ENCODE data around the gene GH1. TPM values are rescaled to one million over a fixed set of nuclear protein-coding genes. Genes with fewer than 3 reads are reported as not detected.

Gene GH1
- total and polyA plus RNA-seq, 2 of the 13 experiments (the other 11 are each of a cell fraction or from before 2014, with no cell fraction given): not detected

- TF ChIP-seq ELF4 (CRISPR knock-in tag; IDR thresholded peaks at IDR 0.05; ENCODE audit: borderline replicate concordance) (no peak), FOXM1 (CRISPR knock-in tag; IDR thresholded peaks at IDR 0.05) (no peak), SMYD3 (CRISPR knock-in tag; IDR thresholded peaks at IDR 0.05) (no peak), PAX8 (CRISPR knock-in tag; IDR thresholded peaks at IDR 0.05; ENCODE audit: borderline replicate concordance) (no peak), ZNF33A (CRISPR knock-in tag; IDR thresholded peaks at IDR 0.05; ENCODE audit: borderline replicate concordance) (no peak), SRF (IDR thresholded peaks at IDR 0.05; ENCODE audit: low read depth, low read length) (no peak), ZBTB21 (CRISPR knock-in tag; IDR thresholded peaks at IDR 0.05) (no peak), ZFAT (CRISPR knock-in tag; conservative IDR thresholded peaks at IDR 0.05) (no peak), HBP1 (CRISPR knock-in tag; IDR thresholded peaks at IDR 0.05; ENCODE audit: low read depth) (no peak), GATAD2A (CRISPR knock-in tag; IDR thresholded peaks at IDR 0.05) (no peak), GLMP (CRISPR knock-in tag; IDR thresholded peaks at IDR 0.05; ENCODE audit: borderline replicate concordance) (no peak), THAP8 (CRISPR knock-in tag; IDR thresholded peaks at IDR 0.05; ENCODE audit: borderline replicate concordance) (no peak), ZSCAN12 (CRISPR knock-in tag; IDR thresholded peaks at IDR 0.05) (no peak), SMAD9 (CRISPR knock-in tag; IDR thresholded peaks at IDR 0.05) (no peak), NR2F2 (IDR thresholded peaks at IDR 0.05; ENCODE audit: borderline replicate concordance, low read depth) (no peak), ZNF414 (CRISPR knock-in tag; IDR thresholded peaks at IDR 0.05) (no peak), ADNP (CRISPR knock-in tag; IDR thresholded peaks at IDR 0.05) (no peak), ARID3A (IDR thresholded peaks at IDR 0.05; ENCODE audit: low read depth, low read length) (no peak), PHF20 (CRISPR knock-in tag; IDR thresholded peaks at IDR 0.05) (no peak), RORA (CRISPR knock-in tag; IDR thresholded peaks at IDR 0.05) (no peak), GATA4 (IDR thresholded peaks at IDR 0.05; ENCODE audit: borderline replicate concordance, low read depth) (no peak), ZNF772 (CRISPR knock-in tag; IDR thresholded peaks at IDR 0.05) (no peak), HIC2 (CRISPR knock-in tag; IDR thresholded peaks at IDR 0.05; ENCODE audit: low read depth) (no peak), PBX2 (CRISPR knock-in tag; IDR thresholded peaks at IDR 0.05) (no peak)
Measured at GRCh38 chr17:63919311-63919723, 678 bp upstream of the GH1 start (continued).

All from HepG2 (cell line).